Effector memory CD4-positive, alpha-beta T cell (primary cell): ENCODE measurements around the gene FAF1.

Experiments used
- DNase-seq, 3 donors: peaks; one replicate each; pipeline ENCODE4 v3.0.0-alpha.2; 2020
- H3K27ac ChIP-seq: 2 replicates; pipeline ENCODE4 v1.7.0; 2013; ENCODE audit warnings: mild to moderate bottlenecking, low read length, moderate library complexity; ENCODE audit not compliant: insufficient read depth, poor library complexity, severe bottlenecking
- H3K27me3 ChIP-seq: replicated peaks from 2 replicates; pipeline ENCODE4 v1.7.0; 2013; ENCODE audit warnings: mild to moderate bottlenecking, low read length; ENCODE audit not compliant: insufficient read depth, control insufficient read depth, poor library complexity, severe bottlenecking
- H3K36me3 ChIP-seq: 2 replicates; pipeline ENCODE4 v1.7.0; 2013; ENCODE audit warnings: mild to moderate bottlenecking, low read length, moderate library complexity; ENCODE audit not compliant: control insufficient read depth, insufficient read depth
- H3K4me1 ChIP-seq: 2 replicates; pipeline ENCODE4 v1.7.0; 2013; ENCODE audit warnings: low read length, mild to moderate bottlenecking; ENCODE audit not compliant: control insufficient read depth, insufficient read depth, poor library complexity, severe bottlenecking
- H3K4me3 ChIP-seq: 2 replicates; pipeline ENCODE4 v1.7.0; 2013; ENCODE audit warnings: low read length, low read depth, mild to moderate bottlenecking; ENCODE audit not compliant: insufficient read depth, poor library complexity, severe bottlenecking
- H3K9me3 ChIP-seq: 2 replicates; pipeline ENCODE4 v1.7.0; 2013; ENCODE audit warnings: mild to moderate bottlenecking, low read length, moderate library complexity; ENCODE audit not compliant: control insufficient read depth

The FAF1 gene

GRCh38 chr1:50858761-50859160 is 101.3 kb downstream of the FAF1 start:
- no peak overlapping the region for H3K4me3 ChIP-seq
- no peaks in the 10 kb centered on the region for H3K36me3 ChIP-seq
- H3K9me3 ChIP-seq = no peaks in the 10 kb centered on the region
- H3K4me1 ChIP-seq = no peaks in the 10 kb centered on the region
- no peak for DNase-seq
- H3K27ac ChIP-seq = no peak overlapping the region
- no peaks in the 10 kb centered on the region for H3K27me3 ChIP-seq

- H3K36me3 ChIP-seq = no peaks in the 10 kb centered on the region
- no peak for DNase-seq
- H3K4me3 ChIP-seq = no peak overlapping the region
- H3K27ac ChIP-seq = no peak overlapping the region
- H3K9me3 ChIP-seq = no peaks in the 10 kb centered on the region
- H3K27me3 ChIP-seq = no peaks in the 10 kb centered on the region
- no peaks in the 10 kb centered on the region for H3K4me1 ChIP-seq
Observed at GRCh38 chr1:50857702-50858101, 102.4 kb downstream of the FAF1 start.

DNA sequence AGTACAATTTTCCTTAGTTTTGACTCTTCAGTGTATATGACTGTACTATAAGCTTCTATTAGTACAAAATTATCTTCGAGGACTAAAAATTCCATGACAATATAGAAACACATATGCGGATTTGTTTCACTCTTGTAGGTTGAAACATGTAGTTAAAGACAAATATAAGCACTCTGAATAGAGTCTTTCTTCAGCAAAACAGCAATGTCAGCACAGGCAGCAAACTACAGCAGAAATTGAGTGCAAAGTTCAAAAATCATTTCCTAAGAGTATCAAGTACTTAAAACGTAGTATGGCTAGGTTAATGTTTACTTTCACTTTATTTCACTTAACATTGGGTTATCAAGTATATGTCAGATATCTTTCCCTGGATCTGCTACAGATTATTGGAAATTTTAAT is 106.7 kb downstream of the FAF1 start:
- no peak for DNase-seq
- Histone ChIP-seq H3K27ac (no peak overlapping the region), H3K36me3 (no peaks in the 10 kb centered on the region), H3K4me1 (no peaks in the 10 kb centered on the region), H3K9me3 (no peaks in the 10 kb centered on the region), H3K27me3 (no peaks in the 10 kb centered on the region), H3K4me3 (no peak overlapping the region)

GRCh38 chr1:50852889-50853288 is 107.2 kb downstream of the FAF1 start:
- H3K9me3 ChIP-seq = no peaks in the 10 kb centered on the region
- H3K4me3 ChIP-seq = no peak overlapping the region
- no peak overlapping the region for H3K27ac ChIP-seq
- no peaks in the 10 kb centered on the region for H3K4me1 ChIP-seq
- no peaks in the 10 kb centered on the region for H3K36me3 ChIP-seq
- H3K27me3 ChIP-seq = no peaks in the 10 kb centered on the region
- no peak for DNase-seq

DNA sequence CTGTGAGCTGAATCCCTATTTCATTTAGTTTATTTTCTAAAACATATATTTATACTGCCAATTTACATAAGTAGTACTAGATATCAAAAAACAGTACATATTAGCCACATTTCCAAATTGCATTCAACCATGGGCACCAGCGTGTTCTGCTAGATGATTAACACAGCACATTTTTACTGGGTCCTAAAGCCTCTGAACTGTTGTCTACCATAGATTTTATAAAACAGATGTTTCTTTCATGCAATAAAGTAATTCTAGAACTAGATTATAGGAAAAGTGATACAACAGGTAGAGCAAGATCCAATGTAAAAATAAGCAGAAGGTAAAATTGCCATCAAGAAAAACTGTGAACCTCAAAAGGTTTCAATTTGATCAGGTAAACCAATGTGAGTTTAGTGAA is 108.6 kb downstream of the FAF1 start:
- DNase-seq = no peak
- Histone ChIP-seq H3K4me3 (no peak overlapping the region), H3K4me1 (no peaks in the 10 kb centered on the region), H3K36me3 (no peaks in the 10 kb centered on the region), H3K27ac (no peak overlapping the region), H3K9me3 (no peaks in the 10 kb centered on the region), H3K27me3 (no peaks in the 10 kb centered on the region)

GRCh38 chr1:50851034-50851433 is 109.0 kb downstream of the FAF1 start:
- Histone ChIP-seq H3K9me3 (no peaks in the 10 kb centered on the region), H3K27me3 (no peaks in the 10 kb centered on the region), H3K36me3 (no peaks in the 10 kb centered on the region), H3K4me3 (no peak overlapping the region), H3K27ac (no peak overlapping the region), H3K4me1 (no peaks in the 10 kb centered on the region)
- DNase-seq = no peak

GRCh38 chr1:50847303-50847702 is 112.8 kb downstream of the FAF1 start:
- Histone ChIP-seq H3K27ac (no peak overlapping the region), H3K4me1 (no peaks in the 10 kb centered on the region), H3K36me3 (no peaks in the 10 kb centered on the region), H3K27me3 (no peaks in the 10 kb centered on the region), H3K9me3 (no peaks in the 10 kb centered on the region), H3K4me3 (no peak overlapping the region)
- DNase-seq = no peak

DNA sequence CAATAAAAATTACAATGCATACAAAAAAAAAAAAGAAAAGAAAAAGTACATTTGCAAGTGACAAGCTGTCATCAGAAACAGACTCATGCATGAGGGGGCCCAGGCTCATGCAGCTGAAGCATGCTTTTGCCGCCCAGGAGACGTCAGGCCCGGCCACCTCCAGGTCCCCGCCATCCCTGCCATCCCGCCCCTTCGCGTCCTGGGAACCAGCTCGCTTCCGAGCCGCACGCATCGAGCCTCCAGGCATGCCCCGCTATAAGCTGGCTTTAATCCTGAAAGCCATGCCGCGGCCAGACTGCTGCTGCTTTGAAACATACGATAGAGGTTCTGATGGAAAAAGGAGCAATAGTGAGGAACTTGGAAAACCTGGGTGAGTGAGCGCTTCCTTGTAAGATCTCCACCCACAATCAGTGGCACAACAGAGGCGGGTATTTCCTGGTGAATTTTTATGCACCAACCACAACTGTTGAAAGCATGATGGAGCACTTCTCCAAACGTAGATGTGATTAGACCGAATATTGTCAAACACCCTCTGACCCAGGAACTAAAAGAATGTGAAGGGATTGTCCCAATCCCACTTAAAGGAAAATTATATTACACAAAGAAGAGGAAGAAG is 113.7 kb downstream of the FAF1 start:
- Histone ChIP-seq H3K27me3 (no peaks in the 10 kb centered on the region), H3K4me3 (no peak overlapping the region), H3K27ac (no peak overlapping the region), H3K36me3 (no peaks in the 10 kb centered on the region), H3K9me3 (no peaks in the 10 kb centered on the region), H3K4me1 (no peaks in the 10 kb centered on the region)
- DNase-seq = no peak

- Histone ChIP-seq H3K27ac (no peak overlapping the region), H3K4me1 (no peaks in the 10 kb centered on the region)
- no peak for DNase-seq
Observed at GRCh38 chr1:50841791-50842387, 118.2 kb downstream of the FAF1 start.

GRCh38 chr1:50836117-50836516 is 124.0 kb downstream of the FAF1 start:
- Histone ChIP-seq H3K27me3 (no peaks in the 10 kb centered on the region), H3K27ac (no peak overlapping the region), H3K9me3 (no peaks in the 10 kb centered on the region), H3K4me3 (no peak overlapping the region), H3K4me1 (no peaks in the 10 kb centered on the region), H3K36me3 (no peaks in the 10 kb centered on the region)
- DNase-seq = no peak

More at GRCh38 chr1:50841791-50842387, 118.2 kb downstream of the FAF1 start:
- no peaks in the 10 kb centered on the region for H3K36me3 ChIP-seq
- no peak overlapping the region for H3K4me3 ChIP-seq
- H3K9me3 ChIP-seq = no peaks in the 10 kb centered on the region
- no peaks in the 10 kb centered on the region for H3K27me3 ChIP-seq
